Kidney epithelial cell (primary cell): Measurements from ENCODE around the gene MCEE. TPM values are rescaled to one million over a fixed set of nuclear protein-coding genes. Genes with fewer than 3 reads are reported as not detected.
"Not testable (repeated sequence)": the region's sequence is repeated elsewhere in the genome, so short reads cannot be mapped to it uniquely, and the experiment has no call there.

Experiments used
- DNase-seq: peaks from one replicate; pipeline ENCODE4 v3.0.0-alpha.2; 2010; ENCODE audit warnings: low read depth
- H3K27me3 ChIP-seq: 2 replicates; pipeline ENCODE4 v1.6.0; 2011; ENCODE audit warnings: low read length; ENCODE audit not compliant: control insufficient read depth, insufficient read depth
- H3K36me3 ChIP-seq: 2 replicates; pipeline ENCODE4 v1.5.1; 2011; ENCODE audit warnings: low read length; ENCODE audit not compliant: control insufficient read depth, insufficient read depth
- H3K4me3 ChIP-seq: 2 replicates; pipeline ENCODE4 v1.5.1; 2011; ENCODE audit warnings: low read depth, mild to moderate bottlenecking, control low read depth, low read length
- total RNA-seq: library from RNA; depleted of rRNA; stranded (reverse); fragments of >200 nt; gene quantifications from 2 replicates; pipeline ENCODE4 v1.2.3, GENCODE V29; 2015
- TF ChIP-seq, protein P1 (sequence below): IDR thresholded peaks from 2 replicates; pipeline ENCODE4 v1.5.1; 2011; ENCODE audit warnings: mild to moderate bottlenecking, moderate library complexity, low read length, control low read depth, inconsistent platforms; ENCODE audit not compliant: insufficient read depth, poor library complexity, severe bottlenecking

The MCEE gene
- total RNA-seq, 1 donor from 2014 or later = 6.7 TPM

DNA sequence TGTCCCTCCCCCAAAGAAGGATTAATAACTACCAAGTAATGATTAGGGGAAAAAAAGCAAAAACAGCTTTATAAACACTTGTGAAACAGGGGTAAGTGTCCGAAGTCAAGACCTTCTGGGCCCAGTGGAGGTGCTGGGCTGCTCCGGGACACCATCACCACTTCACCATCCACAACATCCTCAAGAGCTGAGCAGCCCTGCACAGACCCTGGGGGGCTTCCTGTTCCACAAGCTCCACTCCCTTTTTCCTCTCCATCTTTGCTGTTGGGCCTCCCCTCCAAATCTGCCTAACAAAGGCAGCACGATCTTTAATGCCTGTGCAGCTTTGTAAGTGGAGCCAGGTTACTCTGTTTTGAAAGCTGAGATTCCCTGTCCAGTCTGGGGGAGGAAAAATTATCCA lies 46.7 kb downstream of the MCEE start:
- not testable (repeated sequence) for H3K4me3 ChIP-seq, H3K36me3 ChIP-seq, H3K27me3 ChIP-seq, DNase-seq

DNA sequence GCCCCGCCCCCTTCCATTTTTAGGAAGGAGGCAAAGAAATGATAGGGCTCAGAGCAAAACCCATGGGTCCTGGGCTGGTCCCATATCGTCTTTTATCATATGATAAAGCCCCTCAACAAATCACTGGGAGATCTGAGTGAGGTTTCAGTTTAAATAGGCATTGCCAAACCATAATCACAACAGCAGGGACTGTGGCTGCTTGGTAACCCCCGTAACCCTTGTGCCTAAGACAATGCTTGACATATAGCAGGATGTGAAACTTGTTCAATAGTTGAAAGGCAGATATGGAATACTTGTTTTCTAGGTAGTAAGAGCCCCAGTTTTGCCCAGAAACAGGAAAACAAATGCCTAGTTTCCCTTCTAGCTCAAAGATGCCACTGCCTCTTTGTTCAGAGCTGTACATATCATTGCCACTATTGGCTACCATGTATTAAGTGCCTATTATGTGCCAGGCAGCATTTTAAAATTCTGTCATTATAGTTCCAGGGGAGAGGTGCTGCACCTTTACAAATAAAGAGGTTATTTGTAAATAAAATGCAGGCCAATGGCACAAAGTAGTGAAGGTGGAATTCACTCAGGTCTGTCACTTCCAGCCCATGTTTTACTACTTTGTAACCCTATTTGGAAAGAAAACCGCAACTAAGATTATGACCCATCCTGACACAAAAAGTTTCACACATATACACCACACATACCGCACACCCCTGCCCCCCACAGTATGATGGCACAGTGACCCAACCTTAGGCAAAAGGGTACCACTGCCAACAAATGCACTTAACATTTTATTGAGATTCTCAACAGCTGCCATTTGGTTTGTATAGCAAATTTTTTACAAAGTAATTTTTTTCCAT lies 47.4 kb downstream of the MCEE start:
- TF ChIP-seq, protein P1, sequence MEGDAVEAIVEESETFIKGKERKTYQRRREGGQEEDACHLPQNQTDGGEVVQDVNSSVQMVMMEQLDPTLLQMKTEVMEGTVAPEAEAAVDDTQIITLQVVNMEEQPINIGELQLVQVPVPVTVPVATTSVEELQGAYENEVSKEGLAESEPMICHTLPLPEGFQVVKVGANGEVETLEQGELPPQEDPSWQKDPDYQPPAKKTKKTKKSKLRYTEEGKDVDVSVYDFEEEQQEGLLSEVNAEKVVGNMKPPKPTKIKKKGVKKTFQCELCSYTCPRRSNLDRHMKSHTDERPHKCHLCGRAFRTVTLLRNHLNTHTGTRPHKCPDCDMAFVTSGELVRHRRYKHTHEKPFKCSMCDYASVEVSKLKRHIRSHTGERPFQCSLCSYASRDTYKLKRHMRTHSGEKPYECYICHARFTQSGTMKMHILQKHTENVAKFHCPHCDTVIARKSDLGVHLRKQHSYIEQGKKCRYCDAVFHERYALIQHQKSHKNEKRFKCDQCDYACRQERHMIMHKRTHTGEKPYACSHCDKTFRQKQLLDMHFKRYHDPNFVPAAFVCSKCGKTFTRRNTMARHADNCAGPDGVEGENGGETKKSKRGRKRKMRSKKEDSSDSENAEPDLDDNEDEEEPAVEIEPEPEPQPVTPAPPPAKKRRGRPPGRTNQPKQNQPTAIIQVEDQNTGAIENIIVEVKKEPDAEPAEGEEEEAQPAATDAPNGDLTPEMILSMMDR = no peak
- no peak overlapping the region for H3K4me3 ChIP-seq
- H3K27me3 ChIP-seq = no peaks in the 10 kb centered on the region
- no peak for DNase-seq
- no peaks in the 10 kb centered on the region for H3K36me3 ChIP-seq

DNA sequence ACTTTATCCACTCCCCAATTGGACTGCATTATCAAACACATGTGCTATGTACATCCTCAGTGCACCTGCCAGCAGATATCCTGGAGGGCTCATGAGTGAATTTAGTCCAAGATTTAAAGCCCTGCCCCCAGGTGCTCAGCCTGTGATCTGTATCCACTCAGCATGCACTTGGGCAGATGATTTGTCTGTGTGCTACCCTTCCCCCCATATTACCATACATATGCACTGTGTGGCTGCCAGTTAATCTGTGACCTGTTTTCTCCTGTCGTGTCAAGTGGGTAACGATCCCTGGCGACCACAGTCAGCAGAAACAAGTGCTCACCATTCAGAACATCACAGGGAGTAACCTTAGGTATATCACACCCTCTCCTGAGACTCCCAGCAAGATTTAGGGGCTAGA lies 51.4 kb downstream of the MCEE start:
- H3K36me3 ChIP-seq = peaks cover 1% of the 10 kb centered on the region
- no peaks in the 10 kb centered on the region for H3K27me3 ChIP-seq
- TF ChIP-seq, protein P1 = no peak
- no peak for DNase-seq
- no peak overlapping the region for H3K4me3 ChIP-seq

DNA sequence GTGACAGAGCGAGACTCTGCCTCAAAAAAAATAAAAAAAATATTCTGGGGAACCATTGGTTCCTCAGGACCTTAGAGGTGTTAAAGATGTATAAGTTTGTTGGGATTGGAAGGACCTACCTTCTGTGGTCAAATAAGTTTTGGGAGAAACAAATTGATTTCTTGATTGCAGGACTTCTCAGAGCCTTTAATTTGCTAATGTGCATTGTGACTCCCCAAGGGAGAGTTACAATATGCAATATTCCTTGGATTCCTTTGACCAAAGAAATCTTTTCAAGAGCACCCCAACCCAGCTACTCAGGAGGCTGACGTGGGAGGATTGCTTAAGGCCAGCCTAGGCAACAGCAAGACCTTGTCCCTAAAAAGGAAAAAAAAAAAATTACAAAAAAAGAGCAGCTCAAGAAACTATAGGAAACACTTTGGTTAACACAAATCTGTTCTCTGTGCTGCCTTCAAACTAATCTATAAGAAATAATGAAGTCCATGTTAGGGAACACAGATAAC lies 55.1 kb downstream of the MCEE start:
- H3K4me3 ChIP-seq = no peak overlapping the region
- TF ChIP-seq, protein P1 = no peak
- no peak for DNase-seq
- H3K27me3 ChIP-seq = no peaks in the 10 kb centered on the region
- H3K36me3 ChIP-seq = peaks cover 1% of the 10 kb centered on the region

DNA sequence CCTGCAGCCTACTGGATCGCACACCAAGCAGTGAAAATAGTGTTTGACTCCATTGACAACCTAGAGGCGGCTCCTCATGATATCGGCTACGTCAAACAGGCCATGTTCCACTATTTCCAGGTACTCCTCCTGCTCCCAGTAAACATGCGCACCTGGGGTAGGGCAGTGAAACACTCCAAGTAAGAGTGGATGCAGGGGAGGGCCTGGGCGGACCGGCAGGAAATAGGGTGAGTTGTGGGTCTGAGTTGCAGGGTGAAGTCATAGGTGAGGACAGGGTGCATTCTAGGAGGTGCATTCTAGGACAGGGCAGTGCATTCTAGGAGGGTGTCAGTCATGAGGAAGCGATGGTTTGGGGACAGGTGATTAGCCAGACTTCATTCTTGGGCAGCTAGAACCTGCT lies 56.6 kb downstream of the MCEE start:
- no peaks in the 10 kb centered on the region for H3K27me3 ChIP-seq
- no peak for DNase-seq
- TF ChIP-seq, protein P1 = no peak
- H3K4me3 ChIP-seq = no peak overlapping the region
- H3K36me3 ChIP-seq = peaks cover 1% of the 10 kb centered on the region

DNA sequence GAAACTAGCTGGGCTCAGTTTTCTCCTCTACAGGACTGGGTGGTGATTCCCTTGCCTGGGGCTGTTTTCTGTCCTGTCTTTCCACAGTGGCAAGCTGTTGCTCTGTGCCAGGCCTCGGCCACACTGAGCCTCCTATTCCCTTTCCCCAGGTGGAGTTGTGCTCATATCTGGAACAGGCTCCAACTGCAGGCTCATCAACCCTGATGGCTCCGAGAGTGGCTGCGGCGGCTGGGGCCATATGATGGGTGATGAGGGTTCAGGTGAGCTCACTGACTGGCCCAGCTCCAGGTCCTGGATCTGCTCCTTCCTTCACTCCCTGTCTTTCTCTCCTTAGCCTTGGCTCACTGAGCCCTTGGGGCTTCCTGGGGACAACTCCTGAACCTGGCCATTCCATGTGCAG lies 57.5 kb downstream of the MCEE start:
- TF ChIP-seq, protein P1 = no peak
- DNase-seq = no peak
- Histone ChIP-seq H3K36me3 (peaks cover 1% of the 10 kb centered on the region), H3K4me3 (no peak overlapping the region), H3K27me3 (no peaks in the 10 kb centered on the region)
